GM12875 (cell line): ENCODE measurements around the gene IMPDH1.

Source experiments
- H3K4me3 ChIP-seq: one replicate; pipeline ENCODE4 v1.5.1; 2011; ENCODE audit warnings: low read depth, low read length, control low read depth
- CTCF ChIP-seq: IDR thresholded peaks from 2 replicates; pipeline ENCODE4 v1.5.1; 2011; ENCODE audit warnings: low read depth, mild to moderate bottlenecking, control low read depth, inconsistent platforms, low read length, moderate library complexity, borderline replicate concordance; ENCODE audit not compliant: insufficient read depth

The IMPDH1 gene

GRCh38 chr7:128453836-128454804 lies 44.3 kb upstream of the IMPDH1 start:
- no peak for TF ChIP-seq CTCF
- no peak overlapping the region for H3K4me3 ChIP-seq

- TF ChIP-seq CTCF: no peak
Measured at GRCh38 chr7:128452552-128452951, 42.8 kb upstream of the IMPDH1 start.

GRCh38 chr7:128450913-128451312 lies 41.1 kb upstream of the IMPDH1 start:
- no peak overlapping the region for H3K4me3 ChIP-seq
- no peak for TF ChIP-seq CTCF

More at GRCh38 chr7:128452552-128452951, 42.8 kb upstream of the IMPDH1 start:
- no peak overlapping the region for H3K4me3 ChIP-seq

- TF ChIP-seq CTCF: no peak
- no peak overlapping the region for H3K4me3 ChIP-seq
Measured at GRCh38 chr7:128450409-128450808, 40.6 kb upstream of the IMPDH1 start.

GRCh38 chr7:128448751-128449302 lies 39.0 kb upstream of the IMPDH1 start:
- no peak for TF ChIP-seq CTCF
- H3K4me3 ChIP-seq: no peak overlapping the region

- TF ChIP-seq CTCF: no peak
- H3K4me3 ChIP-seq: no peak overlapping the region
Measured at GRCh38 chr7:128447941-128448564, 38.3 kb upstream of the IMPDH1 start.
